Mammary epithelial cell (primary cell): ENCODE measurements around the gene COBL.

ENCODE experiments used
- CTCF ChIP-seq, 2 donors: IDR thresholded peaks in 1 of 2; conservative IDR thresholded peaks in 1 of 2; 2 replicates each; pipeline ENCODE4 v1.5.1; 2011 to 2012; ENCODE audit warnings: inconsistent platforms in 2 of 2, low read length in 2 of 2, mild to moderate bottlenecking in 2 of 2, control low read depth in 1 of 2, low read depth in 1 of 2; ENCODE audit not compliant: insufficient read depth in 1 of 2; ENCODE audit errors: extremely low read depth in 1 of 2
- EZH2 ChIP-seq: IDR thresholded peaks from 2 replicates; pipeline ENCODE4 v1.6.1; 2012; ENCODE audit warnings: low read length, inconsistent platforms, borderline replicate concordance

- TF ChIP-seq CTCF (conservative IDR thresholded peaks at IDR 0.05 in 1 of 2, IDR thresholded peaks at IDR 0.05 in 1 of 2; ENCODE audit: extremely low read depth in 1 of 2, insufficient read depth in 1 of 2, low read depth in 1 of 2, low read length in 2 of 2) (no peak), EZH2 (no peak)
Measured at GRCh38 chr7:51297986-51298385, 18.6 kb downstream of the COBL start.
